NCI-H146 (cell line): ENCODE measurements around the gene TBC1D2B.

ENCODE experiments used
- DNase-seq: peaks from one replicate; lab custom pipeline; 2025; lab: John Stamatoyannopoulos, UW

Gene TBC1D2B

GRCh38 chr15:78072080-78072892, 5.2 kb downstream of the TBC1D2B start:
- no peak for DNase-seq

- DNase-seq = no peak
These were observed 6.1 kb downstream of the TBC1D2B start for GRCh38 chr15:78071383-78071782.

GRCh38 chr15:78070049-78070700, 7.3 kb downstream of the TBC1D2B start:
- DNase-seq = no peak

- DNase-seq = no peak
These were observed 8.0 kb downstream of the TBC1D2B start for GRCh38 chr15:78069462-78070029.

- DNase-seq = no peak
These were observed 8.5 kb downstream of the TBC1D2B start for GRCh38 chr15:78069052-78069414.

GRCh38 chr15:78067328-78068228, 9.9 kb downstream of the TBC1D2B start:
- DNase-seq = no peak

GRCh38 chr15:78065973-78066946, 11.3 kb downstream of the TBC1D2B start:
- DNase-seq = no peak

- DNase-seq = no peak
These were observed 12.1 kb downstream of the TBC1D2B start for GRCh38 chr15:78065284-78065872.

GRCh38 chr15:78064544-78064943, 13.0 kb downstream of the TBC1D2B start:
- no peak for DNase-seq

- no peak for DNase-seq
These were observed 13.5 kb downstream of the TBC1D2B start for GRCh38 chr15:78063970-78064385.

GRCh38 chr15:78063217-78063616, 14.3 kb downstream of the TBC1D2B start:
- DNase-seq = no peak

- DNase-seq = no peak
These were observed 15.5 kb downstream of the TBC1D2B start for GRCh38 chr15:78061963-78062427.

GRCh38 chr15:78060232-78060631, 17.3 kb downstream of the TBC1D2B start:
- DNase-seq = no peak

- DNase-seq = no peak
These were observed 18.2 kb downstream of the TBC1D2B start for GRCh38 chr15:78059110-78059839.

GRCh38 chr15:78058401-78058935, 19.0 kb downstream of the TBC1D2B start:
- no peak for DNase-seq

- DNase-seq = no peak
These were observed 19.7 kb downstream of the TBC1D2B start for GRCh38 chr15:78057803-78058202.

- DNase-seq = no peak
These were observed 20.7 kb downstream of the TBC1D2B start for GRCh38 chr15:78056714-78057269.

- DNase-seq = peak; percentile 24
These were observed 21.4 kb downstream of the TBC1D2B start for GRCh38 chr15:78055919-78056713.
